ENCODE measurements around the gene OR2F2. TPM values are rescaled to one million over a fixed set of nuclear protein-coding genes. Genes with fewer than 3 reads are reported as not detected.

The OR2F2 gene
- not detected in 5 replicates for total RNA-seq (2022; extraction: Qiagen RNA extraction)

DNA sequence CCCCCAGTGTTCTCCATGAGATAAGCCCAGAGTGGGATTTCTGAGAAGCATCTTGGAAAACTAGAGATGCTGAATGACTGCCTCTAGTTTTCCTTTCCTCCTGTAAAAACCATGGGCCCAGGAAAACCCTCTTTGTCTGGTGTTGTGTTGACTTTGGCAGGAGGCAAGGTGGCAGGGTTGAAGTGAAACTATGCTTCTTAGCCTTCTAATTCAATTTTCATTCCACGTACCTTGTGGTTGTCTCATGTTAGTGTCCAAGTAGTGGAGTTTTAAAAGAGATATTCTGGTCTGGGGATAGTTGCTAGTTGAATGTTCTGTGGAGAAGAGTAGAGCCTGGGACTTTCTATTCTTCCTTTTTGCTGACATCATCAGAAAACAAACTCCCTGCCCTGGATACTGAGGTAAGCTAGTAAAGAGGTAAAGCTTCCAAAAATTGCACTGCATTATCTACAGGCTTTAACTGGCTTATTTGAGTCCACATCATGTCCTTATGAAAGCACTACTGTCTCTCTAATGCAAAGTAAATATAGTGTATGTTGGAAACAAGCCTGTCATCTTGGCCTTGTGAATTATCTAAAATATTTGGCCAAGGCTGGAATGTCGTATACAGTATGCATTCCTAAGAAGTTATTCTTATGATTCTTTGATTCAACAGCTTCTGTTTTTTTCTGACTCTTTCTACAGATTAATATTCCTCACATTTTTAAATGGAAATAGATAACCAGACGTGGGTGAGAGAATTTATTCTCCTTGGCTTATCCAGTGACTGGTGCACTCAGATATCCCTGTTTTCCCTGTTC lies at the start of gene OR2F2:
Gene OR2F2, plus strand, starts transcription at position 708 of the 800 bp plus-strand sequence. Its CDS starts 0 bp downstream, at position 708.

GRCh38 chr7:143901668-143902331 lies 33.2 kb upstream of the OR2F2 start, which contains the start of gene TCAF1:
Gene TCAF1 (minus strand): TSS chr7:143902176. CDS start chr7:143876608, 25,568 bp downstream.

DNA sequence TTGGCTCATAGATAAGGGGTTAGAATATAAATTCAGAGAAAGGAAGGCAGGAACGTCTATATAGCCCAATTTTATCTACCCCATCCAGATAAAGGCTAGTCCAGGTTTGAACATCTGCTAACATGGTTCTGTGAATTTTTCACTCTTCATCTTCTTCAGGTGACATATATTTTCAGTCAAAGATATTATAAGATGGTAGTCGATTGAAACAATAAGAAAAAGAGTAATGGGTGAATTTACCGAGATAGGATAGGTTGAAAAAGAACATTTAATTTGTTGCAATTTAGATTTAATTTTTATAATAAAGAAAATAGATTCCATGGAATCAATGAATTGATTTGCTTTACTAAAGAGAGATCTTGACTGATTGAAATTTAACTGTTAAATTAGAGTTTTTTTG lies 19.5 kb downstream of the OR2F2 start, which contains the start of gene OR2F1:
Gene OR2F1, plus strand, starts transcription at position 301 of the 400 bp plus-strand sequence. CDS start 5,127 bp downstream, outside the sequence.

Other genes with a start within 250 kb of the OR2F2 start
- not detected in 5 replicates for gene CTAGE6, start 177.5 kb upstream of the OR2F2 start, total RNA-seq (2022; extraction: Qiagen RNA extraction)
- 14.0 to 20.9 TPM (median 18.3 TPM) in 5 replicates for gene TCAF1, start 33.1 kb upstream of the OR2F2 start, total RNA-seq (2022; extraction: Qiagen RNA extraction)
- not detected in 5 replicates for gene OR2F1, start 19.6 kb downstream of the OR2F2 start, total RNA-seq (2022; extraction: Qiagen RNA extraction)
- not detected in 5 replicates for gene OR6B1, start 65.1 kb downstream of the OR2F2 start, total RNA-seq (2022; extraction: Qiagen RNA extraction)
- gene OR2A5, start 113.7 kb downstream of the OR2F2 start, total RNA-seq (2022; extraction: Qiagen RNA extraction) = not detected in 5 replicates
- not detected in 5 replicates for gene OR2A25, start 134.6 kb downstream of the OR2F2 start, total RNA-seq (2022; extraction: Qiagen RNA extraction)
- gene OR2A12, start 151.0 kb downstream of the OR2F2 start, total RNA-seq (2022; extraction: Qiagen RNA extraction) = not detected in 5 replicates
- gene OR2A2, start 174.3 kb downstream of the OR2F2 start, total RNA-seq (2022; extraction: Qiagen RNA extraction) = not detected in 5 replicates
- not detected in 5 replicates for gene OR2A14, start 187.9 kb downstream of the OR2F2 start, total RNA-seq (2022; extraction: Qiagen RNA extraction)
- gene CTAGE4, start 248.2 kb downstream of the OR2F2 start, total RNA-seq (2022; extraction: Qiagen RNA extraction) = 0.05 TPM in 2 of 5 replicates, not detected in the others

All from A549 treated with dexamethasone at 1 μM for 4 hours (cell line).